Body of pancreas (tissue), 4 donors: ENCODE data around the gene OGT. TPM values are rescaled to one million over a fixed set of nuclear protein-coding genes. Genes with fewer than 3 reads are reported as not detected.

Experiments used
- ATAC-seq: fragments of 150-250 bp; one replicate; pipeline ENCODE4 v1.9.1; 2016
- DNase-seq, 4 donors: peaks; one replicate each; pipeline ENCODE4 v3.0.0-alpha.2; 2019
- H3K27ac ChIP-seq, 4 donors: fragments of 200-600 bp; sonication (generic); 1 replicate in 3 of 4; 2 replicates in 1 of 4; pipeline versions ENCODE4 v1.5.1 to v1.6.1; 2016 to 2019; ENCODE audit warnings: mild to moderate bottlenecking in 1 of 4, mixed read lengths in 1 of 4, moderate library complexity in 1 of 4
- H3K27me3 ChIP-seq, 2 donors: fragments of 200-600 bp; sonication (generic); one replicate each; pipeline ENCODE4 v1.6.0; 2016; ENCODE audit warnings: mild to moderate bottlenecking in 1 of 2
- H3K36me3 ChIP-seq, 2 donors: fragments of 200-600 bp; sonication (generic); replicated peaks in 1 of 2; 2 replicates each; pipeline ENCODE4 v1.5.1; 2016; ENCODE audit warnings: low read depth in 2 of 2; ENCODE audit not compliant: insufficient read depth in 1 of 2
- H3K4me1 ChIP-seq: fragments of 200-600 bp; sonication (generic); one replicate; pipeline ENCODE4 v1.6.0; 2016
- H3K4me3 ChIP-seq, 2 donors: fragments of 200-600 bp; sonication (generic); 1 replicate in 1 of 2; 2 replicates in 1 of 2; pipeline ENCODE4 v1.5.1; 2016 to 2019
- H3K9me3 ChIP-seq, 3 donors: fragments of 200-600 bp; sonication (generic); 1 replicate in 2 of 3; 2 replicates in 1 of 3; pipeline ENCODE4 v1.5.1; 2016
- CTCF ChIP-seq, 7 experiments: fragments of 450-650 bp in 4 of 7; fragments of 200-600 bp in 3 of 7; sonication (generic) in 3 of 7; IDR thresholded peaks; one replicate each; pipeline ENCODE4 v1.5.1; 2016 to 2019; ENCODE audit warnings: antibody characterized with exemption in 7 of 7
- POLR2A ChIP-seq, 3 donors: fragments of 450-650 bp; IDR thresholded peaks; one replicate each; pipeline ENCODE4 v1.6.1; 2016; ENCODE audit warnings: antibody characterized with exemption in 3 of 3, mild to moderate bottlenecking in 2 of 3
- WGBS, 2 donors: methylation state at CpG; one replicate each; pipeline ENCODE4 v1.1.5; 2017; 5-methylcytosine and 5-hydroxymethylcytosine counted together
- intact Hi-C: fragments of 100-400 bp; cut with DNase I; formaldehyde crosslinking; loops from one replicate; pipeline ENCODE4 v1.15.1; 2023
- total RNA-seq, 2 donors: library from RNA; depleted of rRNA; stranded (reverse); fragments of >200 nt; gene quantifications; one replicate each; pipeline ENCODE4 v1.1.0, GENCODE V29; 2016

OGT gene
- total RNA-seq, 2 donors from 2014 or later, result 180 to 184 TPM

- no peak for ATAC-seq
- Histone ChIP-seq H3K36me3 (peaks cover 0 to 4% of the 10 kb centered on the region in 2 donors), H3K27me3 (no peaks in the 10 kb centered on the region), H3K9me3 (no peaks in the 10 kb centered on the region), H3K4me1 (no peaks in the 10 kb centered on the region), H3K4me3 (no peak overlapping the region), H3K27ac (no peak overlapping the region)
- TF ChIP-seq POLR2A (IDR thresholded peaks at IDR 0.05) (no peak), CTCF (IDR thresholded peaks at IDR 0.05) (no peak)
- no peak for DNase-seq
- WGBS, 2 donors, result 95 to 96% methylated on average over 4 of the region's 4 CpGs
- intact Hi-C loops, result no loop called here
These were observed 82.2 kb downstream of the OGT start for GRCh38 chrX:71615056-71615455.

- intact Hi-C loops, result no loop called here
These were observed 83.0 kb downstream of the OGT start for GRCh38 chrX:71615954-71616353.

GRCh38 chrX:71616672-71617529 is 84.0 kb downstream of the OGT start:
- ATAC-seq (no peak), DNase-seq (no peak)
- Histone ChIP-seq H3K4me1 (no peaks in the 10 kb centered on the region), H3K36me3 (no peaks in the 10 kb centered on the region), H3K4me3 (no peak overlapping the region), H3K27ac (no peak overlapping the region), H3K27me3 (no peaks in the 10 kb centered on the region), H3K9me3 (no peaks in the 10 kb centered on the region)
- WGBS, 2 donors, result 86 to 95% methylated on average over 13 to 22 of the region's 43 CpGs
- intact Hi-C loops, result no loop called here
- TF ChIP-seq POLR2A (IDR thresholded peaks at IDR 0.05) (no peak), CTCF (IDR thresholded peaks at IDR 0.05) (no peak)

More at GRCh38 chrX:71615954-71616353, 83.0 kb downstream of the OGT start:
- H3K27ac ChIP-seq, result no peak overlapping the region
- H3K27me3 ChIP-seq, result no peaks in the 10 kb centered on the region
- TF ChIP-seq CTCF (IDR thresholded peaks at IDR 0.05) (no peak), POLR2A (IDR thresholded peaks at IDR 0.05) (no peak)
- DNase-seq (no peak), ATAC-seq (no peak)
- no peaks in the 10 kb centered on the region for H3K9me3 ChIP-seq
- 96 to 100% methylated on average over 5 to 7 of the region's 10 CpGs for WGBS, 2 donors
- no peak overlapping the region for H3K4me3 ChIP-seq
- H3K4me1 ChIP-seq, result no peaks in the 10 kb centered on the region
- peaks cover 0 to 3% of the 10 kb centered on the region in 2 donors for H3K36me3 ChIP-seq

GRCh38 chrX:71617742-71618141 is 84.8 kb downstream of the OGT start:
- no peak for ATAC-seq
- TF ChIP-seq CTCF (IDR thresholded peaks at IDR 0.05), result no peak
- no peak for TF ChIP-seq POLR2A (IDR thresholded peaks at IDR 0.05)
- Histone ChIP-seq H3K27ac (no peak overlapping the region), H3K27me3 (no peaks in the 10 kb centered on the region), H3K9me3 (no peaks in the 10 kb centered on the region), H3K4me1 (peaks cover 8% of the 10 kb centered on the region), H3K36me3 (no peaks in the 10 kb centered on the region), H3K4me3 (no peak overlapping the region)
- DNase-seq, result no peak
- WGBS, 2 donors, result 68 to 79% methylated on average over 3 to 6 of the region's 8 CpGs
- intact Hi-C loops, result no loop called here
